Caco-2 (cell line): ENCODE measurements around the gene SREK1. TPM values are rescaled to one million over a fixed set of nuclear protein-coding genes. Genes with fewer than 3 reads are reported as not detected.

Source experiments
- BruUV-seq: library from RNA; stranded (reverse); fragments of 400-500 nt; replicated peaks from 2 replicates; lab custom pipeline; 2021; lab: Mats Ljungman, UMichigan
- CTCF ChIA-PET: fragments of 300-600 bp; sonication (Branson Sonifier 250); formaldehyde crosslinking; loops from one replicate; lab custom pipeline; 2022; ENCODE audit warnings: antibody characterized with exemption; lab: Charles Lee
- POLR2A ChIA-PET: fragments of 300-600 bp; sonication (Branson Sonifier 250); formaldehyde crosslinking; loops from one replicate; lab custom pipeline; 2022; ENCODE audit warnings: antibody characterized with exemption; lab: Charles Lee
- DNase-seq, 2 experiments: peaks; one replicate each; pipeline versions ENCODE4 v3.0.0 to v3.0.0-alpha.2; 2020 to 2022
- H3K27me3 ChIP-seq: replicated peaks from 2 replicates; pipeline ENCODE4 v1.6.0; 2011; ENCODE audit warnings: low read length; ENCODE audit not compliant: control insufficient read depth, insufficient read depth
- H3K36me3 ChIP-seq: 2 replicates; pipeline ENCODE4 v1.5.1; 2011; ENCODE audit warnings: low read length; ENCODE audit not compliant: control insufficient read depth, insufficient read depth
- H3K4me1 ChIP-seq: fragments of 250-450 bp; sonication (Bioruptor Pico); 2 replicates; pipeline ENCODE4 v1.5.1; 2020; ENCODE audit warnings: mild to moderate bottlenecking
- H3K4me3 ChIP-seq: 2 replicates; pipeline ENCODE4 v1.5.1; 2011; ENCODE audit warnings: low read depth, mild to moderate bottlenecking, control low read depth, low read length
- H3K9me3 ChIP-seq: fragments of 250-450 bp; sonication (Bioruptor Pico); 2 replicates; pipeline ENCODE4 v1.5.1; 2020; ENCODE audit warnings: mild to moderate bottlenecking, moderate library complexity
- H3K27ac Mint-ChIP-seq: one replicate; pipeline ENCODE4 v1.8.0; 2022; ENCODE audit warnings: mixed read lengths; ENCODE audit not compliant: unreplicated experiment
- H3K27me3 Mint-ChIP-seq: one replicate; pipeline ENCODE4 v1.8.0; 2022; ENCODE audit warnings: mixed read lengths; ENCODE audit not compliant: insufficient read depth, unreplicated experiment
- H3K36me3 Mint-ChIP-seq: one replicate; pipeline ENCODE4 v1.8.0; 2022; ENCODE audit warnings: mild to moderate bottlenecking, mixed read lengths; ENCODE audit not compliant: insufficient read depth, unreplicated experiment
- H3K4me1 Mint-ChIP-seq: one replicate; pipeline ENCODE4 v1.8.0; 2022; ENCODE audit warnings: low read depth, mixed read lengths; ENCODE audit not compliant: unreplicated experiment
- H3K4me3 Mint-ChIP-seq: one replicate; pipeline ENCODE4 v1.8.0; 2022; ENCODE audit warnings: mild to moderate bottlenecking, moderate library complexity, mixed read lengths; ENCODE audit not compliant: unreplicated experiment
- H3K9me3 Mint-ChIP-seq: one replicate; pipeline ENCODE4 v1.8.0; 2022; ENCODE audit warnings: mixed read lengths; ENCODE audit not compliant: unreplicated experiment
- intact Hi-C: fragments of 100-400 bp; cut with micrococcal nuclease; formaldehyde crosslinking; loops from one replicate; pipeline ENCODE4 v1.10.0; 2022; ENCODE audit not compliant: unreplicated experiment
- total RNA-seq: library from RNA; stranded (reverse); gene quantifications from 2 replicates; pipeline ENCODE4 v1.2.3, GENCODE V29; 2022
- TF ChIP-seq, protein P1 (sequence below), 2 experiments: fragments of 200-600 bp in 1 of 2; IDR thresholded peaks; 1 replicate in 1 of 2; 2 replicates in 1 of 2; pipeline versions ENCODE4 v1.5.1 to v1.8.0; 2011 to 2022; ENCODE audit warnings: antibody characterized with exemption in 1 of 2, control low read depth in 1 of 2, inconsistent platforms in 1 of 2, low read depth in 1 of 2, low read length in 1 of 2, mild to moderate bottlenecking in 1 of 2, moderate library complexity in 1 of 2; ENCODE audit not compliant: insufficient read depth in 1 of 2, severe bottlenecking in 1 of 2, unreplicated experiment in 1 of 2

Gene SREK1
- total RNA-seq, 1 experiment from 2014 or later, result 81.4 TPM

DNA sequence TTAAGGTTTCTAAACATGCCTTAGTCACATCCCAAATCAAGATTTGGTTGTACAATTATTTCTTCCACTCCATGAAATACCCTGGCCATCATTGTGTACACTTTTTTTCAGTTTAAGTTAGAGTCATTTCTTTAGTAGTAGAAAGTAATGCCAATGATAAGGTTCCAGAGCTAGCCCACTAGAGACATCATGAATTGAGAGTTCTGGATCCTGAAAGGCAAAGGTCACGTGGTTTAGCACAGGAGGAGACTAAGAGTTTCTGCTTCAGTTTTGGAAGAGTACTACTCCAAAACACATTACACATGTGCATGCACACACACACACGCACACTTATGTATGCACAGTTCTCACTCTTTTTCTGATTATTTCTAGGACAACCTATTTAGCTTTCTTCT is 4.8 kb upstream of the SREK1 start:
- peaks cover 8% of the 10 kb centered on the region for H3K36me3 Mint-ChIP-seq
- H3K27me3 ChIP-seq, result no peaks in the 10 kb centered on the region
- H3K9me3 ChIP-seq, result no peaks in the 10 kb centered on the region
- H3K36me3 ChIP-seq, result no peaks in the 10 kb centered on the region
- no peak for DNase-seq
- CTCF ChIA-PET, result no interaction called here
- no TSS peak for BruUV-seq
- H3K27ac Mint-ChIP-seq, result no peak overlapping the region
- H3K4me1 ChIP-seq, result no peaks in the 10 kb centered on the region
- POLR2A ChIA-PET, result no interaction called here
- H3K27me3 Mint-ChIP-seq, result peaks cover 12% of the 10 kb centered on the region
- H3K4me3 Mint-ChIP-seq, result no peak overlapping the region
- intact Hi-C loops, result no loop called here
- TF ChIP-seq, protein P1, sequence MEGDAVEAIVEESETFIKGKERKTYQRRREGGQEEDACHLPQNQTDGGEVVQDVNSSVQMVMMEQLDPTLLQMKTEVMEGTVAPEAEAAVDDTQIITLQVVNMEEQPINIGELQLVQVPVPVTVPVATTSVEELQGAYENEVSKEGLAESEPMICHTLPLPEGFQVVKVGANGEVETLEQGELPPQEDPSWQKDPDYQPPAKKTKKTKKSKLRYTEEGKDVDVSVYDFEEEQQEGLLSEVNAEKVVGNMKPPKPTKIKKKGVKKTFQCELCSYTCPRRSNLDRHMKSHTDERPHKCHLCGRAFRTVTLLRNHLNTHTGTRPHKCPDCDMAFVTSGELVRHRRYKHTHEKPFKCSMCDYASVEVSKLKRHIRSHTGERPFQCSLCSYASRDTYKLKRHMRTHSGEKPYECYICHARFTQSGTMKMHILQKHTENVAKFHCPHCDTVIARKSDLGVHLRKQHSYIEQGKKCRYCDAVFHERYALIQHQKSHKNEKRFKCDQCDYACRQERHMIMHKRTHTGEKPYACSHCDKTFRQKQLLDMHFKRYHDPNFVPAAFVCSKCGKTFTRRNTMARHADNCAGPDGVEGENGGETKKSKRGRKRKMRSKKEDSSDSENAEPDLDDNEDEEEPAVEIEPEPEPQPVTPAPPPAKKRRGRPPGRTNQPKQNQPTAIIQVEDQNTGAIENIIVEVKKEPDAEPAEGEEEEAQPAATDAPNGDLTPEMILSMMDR (IDR thresholded peaks at IDR 0.05; ENCODE audit: insufficient read depth in 1 of 2, low read depth in 1 of 2, low read length in 1 of 2, severe bottlenecking in 1 of 2, unreplicated experiment in 1 of 2), result no peak
- H3K4me3 ChIP-seq, result no peak overlapping the region
- no peaks in the 10 kb centered on the region for H3K4me1 Mint-ChIP-seq
- no peaks in the 10 kb centered on the region for H3K9me3 Mint-ChIP-seq

DNA sequence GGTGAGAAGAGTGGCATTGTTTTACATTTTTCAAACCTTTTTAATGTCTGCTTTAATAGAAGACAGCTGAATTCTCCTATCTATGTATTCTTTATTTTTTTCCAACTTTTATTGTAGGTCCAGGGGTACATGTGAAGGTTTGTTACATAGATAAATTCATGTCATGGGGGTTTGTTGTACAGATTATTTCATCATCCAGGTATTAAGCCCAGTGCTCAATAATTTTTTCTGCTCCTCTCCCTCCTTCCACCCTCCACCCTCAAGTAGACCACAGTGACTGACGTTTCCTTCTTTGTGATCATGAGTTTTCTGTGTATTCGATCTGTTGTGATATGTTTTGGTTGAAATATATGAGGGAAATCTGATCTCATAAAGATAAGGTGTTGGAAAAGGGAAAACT is 1.7 kb upstream of the SREK1 start:
- Mint-ChIP-seq H3K27ac (no peak overlapping the region), H3K4me3 (peak overlapping the region; percentile 87), H3K27me3 (peaks cover 6% of the 10 kb centered on the region), H3K9me3 (no peaks in the 10 kb centered on the region), H3K4me1 (no peaks in the 10 kb centered on the region), H3K36me3 (peaks cover 16% of the 10 kb centered on the region)
- Histone ChIP-seq H3K4me1 (peaks cover 9% of the 10 kb centered on the region; the same call in 1 of the 2 replicates), H3K36me3 (no peaks in the 10 kb centered on the region), H3K9me3 (no peaks in the 10 kb centered on the region), H3K27me3 (no peaks in the 10 kb centered on the region), H3K4me3 (no peak overlapping the region)
- CTCF ChIA-PET, result no interaction called here
- intact Hi-C loops, result loop anchor here (10.0 kb wide), 1 partner anchor 418 kb away; the partner anchor contains the start of genes NLN and SGTB
- TF ChIP-seq, protein P1 (IDR thresholded peaks at IDR 0.05; ENCODE audit: insufficient read depth in 1 of 2, low read depth in 1 of 2, low read length in 1 of 2, severe bottlenecking in 1 of 2, unreplicated experiment in 1 of 2), result no peak
- POLR2A ChIA-PET, result no interaction called here
- no TSS peak for BruUV-seq
- no peak for DNase-seq

DNA sequence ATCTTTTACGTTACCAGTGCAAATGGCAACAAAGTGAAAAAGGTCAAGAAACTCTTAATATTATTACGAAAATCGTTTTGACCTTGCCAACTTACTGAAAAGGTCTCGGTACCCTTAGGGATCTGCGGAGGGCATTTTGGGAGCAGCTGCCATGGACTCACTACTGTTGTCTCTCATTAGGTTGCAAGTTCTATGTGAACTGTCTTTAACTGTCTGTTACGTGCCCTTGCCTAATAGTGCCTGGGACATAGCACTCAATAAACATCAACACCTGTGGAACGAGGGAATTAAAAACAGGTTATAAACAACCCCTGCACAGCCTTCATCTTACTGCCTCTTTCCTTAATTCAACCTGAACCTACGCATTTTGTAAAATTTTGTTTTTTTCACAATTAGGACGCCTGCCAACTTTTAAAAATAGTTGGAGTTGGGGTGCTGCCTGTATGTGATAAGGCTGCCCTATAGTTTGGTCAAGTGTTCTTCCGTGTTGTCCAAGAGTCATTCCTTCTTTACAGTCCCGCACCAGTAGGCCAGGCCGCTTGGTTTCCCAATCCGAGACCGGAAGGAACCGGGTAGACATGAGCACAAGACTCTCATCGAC is 527 bp upstream of the SREK1 start:
- peaks cover 6% of the 10 kb centered on the region for H3K27me3 Mint-ChIP-seq
- TSS peak; percentile 91 for BruUV-seq
- intact Hi-C loops, result loop anchor here (2.0 to 10.0 kb wide), 2 partner anchors 217 to 419 kb away; partner anchors contain the start of genes ERBIN, NLN and SGTB
- POLR2A ChIA-PET, result interaction anchor here (0.5 to 1.1 kb wide), 6 partner anchors 9 to 581 kb away, joined by 3 to 6 read pairs (median 3); partner anchors contain the start of genes CENPK, NLN and PPWD1
- Histone ChIP-seq H3K27me3 (no peaks in the 10 kb centered on the region), H3K36me3 (no peaks in the 10 kb centered on the region), H3K9me3 (no peaks in the 10 kb centered on the region), H3K4me1 (peaks cover 9% of the 10 kb centered on the region; the same call in 1 of the 2 replicates), H3K4me3 (peak overlapping the region; percentile 67)
- peak overlapping the region; percentile 87 for H3K4me3 Mint-ChIP-seq
- peaks cover 16% of the 10 kb centered on the region for H3K36me3 Mint-ChIP-seq
- CTCF ChIA-PET, result no interaction called here
- TF ChIP-seq, protein P1 (IDR thresholded peaks at IDR 0.05; ENCODE audit: insufficient read depth in 1 of 2, low read depth in 1 of 2, low read length in 1 of 2, severe bottlenecking in 1 of 2, unreplicated experiment in 1 of 2), result no peak
- no peak for DNase-seq
- H3K9me3 Mint-ChIP-seq, result no peaks in the 10 kb centered on the region
- no peaks in the 10 kb centered on the region for H3K4me1 Mint-ChIP-seq
- H3K27ac Mint-ChIP-seq, result peak overlapping the region; percentile 99
